Stimulated activated CD4-positive, alpha-beta T cell treated with anti-CD3 and anti-CD28 coated beads, Interleukin-1b, Interleukin-23, amount 100 ng/mL, for 24 hours (primary cell): ENCODE measurements around the gene BEGAIN.
"Not testable (repeated sequence)": the region's sequence is repeated elsewhere in the genome, so short reads cannot be mapped to it uniquely, and the experiment has no call there.

ENCODE experiments used
- DNase-seq, 4 experiments: peaks; one replicate each; pipeline ENCODE4 v3.0.0-alpha.2; 2020; ENCODE audit warnings: low read depth in 4 of 4, low spot score in 1 of 4

Gene BEGAIN

DNA sequence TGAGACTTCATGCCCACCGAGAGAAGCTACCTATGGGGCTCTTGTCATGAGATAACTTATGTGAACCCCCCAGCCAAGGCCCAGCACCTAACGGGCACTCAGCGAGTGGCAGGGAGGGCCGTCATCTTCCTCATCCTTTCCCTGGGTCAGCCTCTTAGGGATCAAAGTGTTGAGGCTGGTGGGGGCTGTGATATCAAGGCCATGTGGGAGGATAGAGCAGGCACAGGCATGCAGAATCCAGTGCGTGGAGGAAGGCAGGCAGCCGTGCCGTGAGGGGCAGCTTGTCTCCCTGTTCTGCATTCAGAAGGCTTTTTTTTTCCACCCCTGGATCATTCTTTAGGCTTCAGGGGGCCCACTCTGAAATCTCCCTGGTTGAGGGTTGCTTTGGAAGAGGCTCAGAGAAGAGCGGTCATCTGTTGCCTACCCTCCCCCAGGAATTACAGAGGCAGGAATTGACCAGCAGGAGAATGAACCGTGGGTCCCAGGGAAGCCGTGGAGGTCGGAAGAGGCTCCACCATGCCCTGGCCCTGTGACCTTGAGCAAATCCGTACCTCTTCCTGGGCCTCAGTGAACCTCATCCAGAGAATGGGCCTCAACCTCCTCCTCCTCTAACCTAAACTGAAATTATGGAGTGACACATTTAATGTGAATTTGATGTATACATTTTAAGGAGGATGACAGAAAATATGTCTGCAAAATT is 62.8 kb downstream of the BEGAIN start:
- no peak for DNase-seq

DNA sequence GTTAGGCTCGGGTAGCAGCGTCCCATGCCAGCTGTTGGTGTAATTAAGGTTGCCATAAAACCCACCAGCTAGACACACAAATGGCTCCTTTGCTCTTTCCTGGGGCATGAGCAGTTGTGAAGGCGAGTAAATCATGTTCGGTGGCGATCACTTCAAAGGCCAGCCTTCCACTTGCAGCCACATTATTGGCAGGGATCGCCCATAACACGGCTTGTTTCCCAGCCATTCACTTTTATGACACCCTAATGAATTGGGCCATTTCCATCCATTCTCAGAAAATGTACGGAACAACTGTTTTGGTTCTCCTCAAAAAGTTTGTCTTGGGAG is 63.4 kb downstream of the BEGAIN start:
- DNase-seq = no peak

GRCh38 chr14:100523131-100523842 is 63.9 kb downstream of the BEGAIN start:
- DNase-seq = no peak

DNA sequence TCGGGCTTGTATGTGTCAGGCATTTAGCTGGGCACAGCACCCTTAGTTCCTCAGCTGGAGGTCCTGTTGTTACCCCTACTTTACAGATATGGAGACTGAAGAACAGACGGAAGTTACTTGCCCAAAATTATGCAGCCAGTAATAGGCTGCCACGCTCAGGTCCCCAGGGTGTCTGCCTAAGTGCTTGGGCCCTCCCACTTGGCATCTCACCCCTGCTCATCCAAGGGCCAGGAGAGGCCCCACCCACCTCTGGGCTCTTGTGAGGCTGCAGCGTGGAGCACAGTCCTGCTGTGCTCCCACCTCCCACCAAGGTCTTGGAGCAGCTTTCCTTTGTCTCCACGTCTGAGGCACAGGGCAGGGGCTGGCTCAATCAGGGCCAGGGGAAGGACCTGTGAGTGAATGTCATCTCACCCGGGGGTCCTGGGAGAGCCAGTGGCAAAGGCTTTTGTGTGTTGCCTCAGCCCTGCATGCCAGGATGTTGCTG is 64.6 kb downstream of the BEGAIN start:
- no peak for DNase-seq

GRCh38 chr14:100506053-100506452 is 81.2 kb downstream of the BEGAIN start:
- not testable (repeated sequence) for DNase-seq

DNA sequence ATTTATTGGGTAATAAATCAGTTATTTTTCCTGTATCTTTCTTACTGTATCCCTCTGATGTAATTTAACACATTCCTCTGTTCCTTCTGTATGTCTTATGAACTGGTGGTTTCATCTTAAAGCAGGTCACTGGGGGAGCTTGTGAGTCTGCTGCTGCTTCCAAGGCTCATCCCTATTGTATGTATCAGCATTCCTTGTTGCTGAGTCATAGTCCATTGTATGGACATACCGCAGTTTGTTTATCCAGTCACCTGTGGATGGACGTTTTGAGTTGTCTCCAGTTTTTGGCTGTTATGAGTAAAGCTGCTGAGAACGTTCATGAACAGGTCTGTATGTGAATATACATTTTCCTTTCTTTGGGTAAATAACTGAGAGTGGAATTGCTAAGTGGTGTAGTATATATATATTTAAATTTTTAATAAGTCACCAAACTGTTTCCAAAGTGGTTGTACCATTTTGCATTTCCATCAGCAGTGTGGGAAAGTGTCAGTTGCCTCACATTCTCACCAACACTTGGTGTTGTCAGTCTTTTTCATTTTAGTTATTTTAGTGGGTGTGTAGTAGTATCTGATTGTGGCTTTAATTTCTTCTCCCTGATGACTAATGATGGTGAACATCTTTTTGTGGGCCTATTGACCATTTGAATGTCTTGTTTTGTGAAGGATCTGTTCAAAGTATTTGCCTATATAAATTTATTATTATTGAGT is 82.7 kb downstream of the BEGAIN start:
- no peak for DNase-seq

DNA sequence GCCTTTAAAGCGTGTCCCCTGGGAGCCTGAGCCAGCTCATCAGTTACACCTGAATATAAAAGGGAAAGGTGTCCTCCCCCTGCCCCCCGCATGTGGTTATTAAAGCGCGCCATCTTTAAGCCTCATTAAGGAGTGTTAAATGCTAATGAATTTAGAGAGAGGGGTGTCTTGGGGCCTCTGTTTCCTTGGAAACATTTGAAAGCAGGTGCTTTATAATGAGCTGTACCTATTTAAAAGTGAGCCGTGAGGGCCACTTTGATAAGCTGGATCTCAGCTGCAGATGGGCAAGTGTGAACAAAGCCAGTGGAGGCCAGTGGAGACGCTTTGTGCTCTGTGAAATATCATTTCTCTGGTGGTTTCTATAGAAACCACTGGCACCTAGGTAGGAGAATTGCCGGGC is 84.0 kb downstream of the BEGAIN start:
- no peak for DNase-seq

DNA sequence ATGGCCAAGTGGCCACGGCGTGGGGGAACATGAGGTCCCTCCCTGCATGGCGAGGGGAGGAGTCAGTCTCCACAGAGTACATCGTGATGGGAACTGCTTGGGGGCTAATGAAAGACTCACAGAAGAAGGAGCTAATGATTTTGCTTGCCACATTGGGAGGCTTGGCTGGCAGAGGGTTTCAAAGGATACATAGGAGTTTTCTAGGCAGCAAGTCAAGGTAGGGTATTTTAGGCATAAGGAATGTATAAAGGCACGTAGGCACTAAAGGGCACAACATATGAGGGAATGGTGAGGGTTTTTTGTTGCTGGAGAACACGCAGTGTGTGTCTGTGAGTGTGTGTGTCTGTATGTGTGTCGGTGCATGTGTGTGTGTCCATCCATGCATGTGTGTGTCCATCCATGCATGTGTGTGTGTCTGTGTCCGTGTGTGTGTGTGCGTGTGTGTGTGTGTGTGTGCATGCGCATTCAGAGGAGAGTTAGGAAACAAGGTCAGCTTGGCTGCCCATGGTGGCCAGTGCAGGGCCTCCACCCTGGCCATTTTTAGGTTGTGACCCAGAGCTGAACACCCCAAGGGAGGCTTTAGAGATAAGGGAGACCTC is 84.5 kb downstream of the BEGAIN start:
- no peak for DNase-seq

DNA sequence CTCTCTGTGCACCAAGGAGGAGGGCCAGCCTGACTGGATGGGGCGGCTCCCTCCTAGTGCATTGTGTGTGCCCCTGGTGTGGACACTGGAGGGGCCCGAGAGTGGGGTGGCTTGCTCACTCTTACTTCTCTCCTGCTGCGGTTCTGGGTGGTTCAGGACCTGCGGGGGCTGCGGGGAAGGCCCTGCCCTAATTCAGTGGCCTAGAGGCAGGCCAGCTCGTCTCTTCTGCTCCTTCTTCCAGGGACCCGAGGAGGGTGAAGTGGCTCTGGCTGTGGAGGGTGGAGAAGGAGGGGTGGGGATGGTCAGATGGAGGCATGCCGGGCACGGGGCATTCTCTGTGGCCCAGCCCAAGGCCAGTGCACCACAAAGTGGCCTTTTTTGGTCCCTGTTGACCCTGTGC is 87.1 kb downstream of the BEGAIN start:
- DNase-seq = no peak

- DNase-seq = no peak
These were observed 89.1 kb downstream of the BEGAIN start for GRCh38 chr14:100498068-100498467.

- DNase-seq = no peak
These were observed 91.3 kb downstream of the BEGAIN start for GRCh38 chr14:100495917-100496316.

DNA sequence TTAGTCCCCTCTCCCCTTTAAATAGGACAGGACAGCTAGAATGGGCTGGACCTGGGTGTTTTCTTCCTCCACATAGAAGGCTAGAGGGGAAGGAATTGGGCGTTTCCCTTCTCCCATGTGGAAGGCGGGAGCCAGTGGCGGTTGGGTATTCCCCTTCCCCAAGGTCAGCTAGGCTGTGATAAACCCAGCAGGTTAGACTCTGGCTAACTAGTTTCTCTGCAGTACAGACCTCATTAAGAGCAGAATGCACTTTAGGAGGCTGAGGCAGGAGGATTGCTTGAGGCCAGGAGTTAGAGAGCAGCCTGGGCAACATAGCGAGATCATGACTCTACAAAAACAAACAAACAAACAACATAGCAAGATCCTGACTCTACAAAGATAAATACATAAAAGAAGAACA is 92.6 kb downstream of the BEGAIN start:
- no peak for DNase-seq

DNA sequence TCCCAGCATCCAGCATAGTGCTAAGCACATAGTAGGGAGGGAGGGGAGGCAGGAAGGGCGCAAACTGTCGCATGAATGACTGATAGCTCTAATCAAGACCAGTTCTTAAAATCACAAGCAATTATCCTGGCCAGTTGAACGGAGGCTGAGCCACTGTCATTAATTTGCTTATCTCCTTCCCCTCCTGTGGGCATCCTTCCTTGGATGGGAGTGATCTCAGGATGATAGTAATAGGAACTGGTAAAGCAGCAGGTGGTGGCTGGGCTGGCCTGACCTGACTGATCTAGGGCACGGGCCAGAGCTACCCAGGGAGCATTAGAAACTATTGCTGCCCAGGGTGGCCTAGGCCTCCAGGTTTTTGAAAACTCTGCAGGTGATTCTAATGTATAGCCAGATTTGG is 97.0 kb downstream of the BEGAIN start:
- no peak for DNase-seq

GRCh38 chr14:100488057-100488456 is 99.2 kb downstream of the BEGAIN start:
- no peak for DNase-seq

DNA sequence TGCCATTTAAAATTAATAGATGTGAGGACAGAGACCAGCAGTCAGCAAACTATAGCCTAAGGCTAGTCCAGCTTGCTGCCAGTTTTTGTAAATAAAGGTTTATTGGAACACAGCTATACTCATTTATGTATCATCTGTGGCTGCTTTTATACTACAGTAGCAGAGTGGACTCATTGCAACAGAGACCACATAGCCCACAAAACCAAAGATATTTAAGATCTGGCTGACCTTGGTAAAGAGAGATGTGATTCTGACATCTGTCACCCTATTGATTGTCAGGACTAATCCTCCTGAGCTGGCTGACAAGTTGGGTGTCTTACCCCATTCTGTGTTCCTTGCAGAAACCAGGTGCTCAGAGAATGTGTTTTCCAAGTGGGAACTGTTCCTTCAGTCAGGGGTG is 99.9 kb downstream of the BEGAIN start:
- no peak for DNase-seq
